ENCODE results near the gene RTKN.

- TF ChIP-seq POLR2A (IDR thresholded peaks at IDR 0.05; ENCODE audit: borderline replicate concordance, extremely low read depth, insufficient read depth, insufficient read length) (no peak), EZH2 (IDR thresholded peaks at IDR 0.05) (no peak), EGR1 (IDR thresholded peaks at IDR 0.05; ENCODE audit: low read depth) (no peak)
- TF ChIP-seq, protein P1, sequence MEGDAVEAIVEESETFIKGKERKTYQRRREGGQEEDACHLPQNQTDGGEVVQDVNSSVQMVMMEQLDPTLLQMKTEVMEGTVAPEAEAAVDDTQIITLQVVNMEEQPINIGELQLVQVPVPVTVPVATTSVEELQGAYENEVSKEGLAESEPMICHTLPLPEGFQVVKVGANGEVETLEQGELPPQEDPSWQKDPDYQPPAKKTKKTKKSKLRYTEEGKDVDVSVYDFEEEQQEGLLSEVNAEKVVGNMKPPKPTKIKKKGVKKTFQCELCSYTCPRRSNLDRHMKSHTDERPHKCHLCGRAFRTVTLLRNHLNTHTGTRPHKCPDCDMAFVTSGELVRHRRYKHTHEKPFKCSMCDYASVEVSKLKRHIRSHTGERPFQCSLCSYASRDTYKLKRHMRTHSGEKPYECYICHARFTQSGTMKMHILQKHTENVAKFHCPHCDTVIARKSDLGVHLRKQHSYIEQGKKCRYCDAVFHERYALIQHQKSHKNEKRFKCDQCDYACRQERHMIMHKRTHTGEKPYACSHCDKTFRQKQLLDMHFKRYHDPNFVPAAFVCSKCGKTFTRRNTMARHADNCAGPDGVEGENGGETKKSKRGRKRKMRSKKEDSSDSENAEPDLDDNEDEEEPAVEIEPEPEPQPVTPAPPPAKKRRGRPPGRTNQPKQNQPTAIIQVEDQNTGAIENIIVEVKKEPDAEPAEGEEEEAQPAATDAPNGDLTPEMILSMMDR (IDR thresholded peaks at IDR 0.05 in 2 of 3, conservative IDR thresholded peaks at IDR 0.05 in 1 of 3; ENCODE audit: borderline replicate concordance in 1 of 3, insufficient read depth in 1 of 3, low read depth in 2 of 3, low read length in 2 of 3) = no peak
Observed at GRCh38 chr2:74441690-74442482, at the start of gene RTKN.
